Neural progenitor cell (in vitro differentiated cells): Measurements from ENCODE around the gene CX3CL1. TPM values are rescaled to one million over a fixed set of nuclear protein-coding genes. Genes with fewer than 3 reads are reported as not detected.

ENCODE experiments used
- DNase-seq: peaks from one replicate; pipeline ENCODE4 v3.0.0-alpha.2; 2016; ENCODE audit warnings: low spot score
- H2AFZ ChIP-seq: fragments of 200-600 bp; sonication (generic); replicated peaks from 2 replicates; pipeline ENCODE4 v1.6.1; 2016; ENCODE audit warnings: antibody characterized with exemption
- H3F3A ChIP-seq: fragments of 200-600 bp; sonication (generic); 2 replicates; pipeline ENCODE4 v1.6.1; 2016; ENCODE audit warnings: antibody characterized with exemption, low read depth
- H3K27ac ChIP-seq: fragments of 200-600 bp; sonication (generic); 2 replicates; pipeline ENCODE4 v1.5.1; 2016; ENCODE audit warnings: mild to moderate bottlenecking
- H3K27me3 ChIP-seq: fragments of 200-600 bp; sonication (generic); 2 replicates; pipeline ENCODE4 v1.6.1; 2016; ENCODE audit warnings: mild to moderate bottlenecking, moderate library complexity
- H3K36me3 ChIP-seq: fragments of 200-600 bp; sonication (generic); 2 replicates; pipeline ENCODE4 v1.5.1; 2016
- H3K4me1 ChIP-seq: fragments of 200-600 bp; sonication (generic); 2 replicates; pipeline ENCODE4 v1.6.1; 2016; ENCODE audit warnings: mixed run types
- H3K4me2 ChIP-seq: fragments of 200-600 bp; sonication (generic); 2 replicates; pipeline ENCODE4 v1.6.1; 2016
- H3K4me3 ChIP-seq: fragments of 200-600 bp; sonication (generic); 2 replicates; pipeline ENCODE4 v1.5.1; 2016
- H3K79me2 ChIP-seq: fragments of 200-600 bp; sonication (generic); 2 replicates; pipeline ENCODE4 v1.6.1; 2016; ENCODE audit warnings: low read depth
- H3K9ac ChIP-seq: fragments of 200-600 bp; sonication (generic); 2 replicates; pipeline ENCODE4 v1.6.1; 2016
- H3K9me3 ChIP-seq: fragments of 200-600 bp; sonication (generic); 2 replicates; pipeline ENCODE4 v1.5.1; 2016; ENCODE audit warnings: low read depth
- H4K20me1 ChIP-seq: fragments of 200-600 bp; sonication (generic); 2 replicates; pipeline ENCODE4 v1.6.1; 2016; ENCODE audit warnings: low read depth
- H3K27ac Mint-ChIP-seq: 3 replicates; pipeline ENCODE4 v1.8.0; 2021; ENCODE audit warnings: mixed read lengths
- H3K27me3 Mint-ChIP-seq: 2 replicates; pipeline ENCODE4 v1.8.0; 2022; ENCODE audit warnings: low read depth, mild to moderate bottlenecking, inconsistent platforms, moderate library complexity, mixed read lengths; ENCODE audit not compliant: insufficient read depth
- H3K36me3 Mint-ChIP-seq: 3 replicates; pipeline ENCODE4 v1.8.0; 2021; ENCODE audit warnings: mixed read lengths
- H3K4me1 Mint-ChIP-seq: 3 replicates; pipeline ENCODE4 v1.8.0; 2021; ENCODE audit warnings: mixed read lengths
- H3K4me3 Mint-ChIP-seq: 3 replicates; pipeline ENCODE4 v1.8.0; 2021; ENCODE audit warnings: mild to moderate bottlenecking, moderate library complexity, mixed read lengths
- H3K9me3 Mint-ChIP-seq: 3 replicates; pipeline ENCODE4 v1.8.0; 2020; ENCODE audit warnings: mixed read lengths
- CTCF ChIP-seq: fragments of 200-600 bp; sonication (generic); IDR thresholded peaks from 2 replicates; pipeline ENCODE4 v1.5.1; 2017; ENCODE audit warnings: antibody characterized with exemption, mild to moderate bottlenecking
- EZH2 ChIP-seq: fragments of 200-600 bp; sonication (generic); IDR thresholded peaks from 2 replicates; pipeline ENCODE4 v1.6.1; 2017; ENCODE audit warnings: antibody characterized with exemption, mild to moderate bottlenecking, moderate library complexity
- EZH2phosphoT487 ChIP-seq: fragments of 200-600 bp; sonication (generic); IDR thresholded peaks from 2 replicates; pipeline ENCODE4 v1.6.1; 2017; ENCODE audit warnings: antibody characterized with exemption
- total RNA-seq: library from RNA; depleted of rRNA; stranded (reverse); fragments of >200 nt; gene quantifications from 2 replicates; pipeline ENCODE4 v1.2.3, GENCODE V29; 2015; ENCODE audit warnings: low replicate concordance

Gene CX3CL1
- total RNA-seq, 1 donor from 2014 or later: 0.65 TPM

- Histone ChIP-seq H3K36me3 (no peaks in the 10 kb centered on the region), H3F3A (no peaks in the 10 kb centered on the region), H3K4me2 (no peak overlapping the region), H3K4me3 (no peak overlapping the region), H4K20me1 (no peaks in the 10 kb centered on the region), H2AFZ (no peak overlapping the region), H3K4me1 (no peaks in the 10 kb centered on the region), H3K9ac (no peak overlapping the region), H3K79me2 (no peaks in the 10 kb centered on the region), H3K27me3 (peaks cover 6% of the 10 kb centered on the region), H3K9me3 (no peaks in the 10 kb centered on the region), H3K27ac (no peak overlapping the region)
- Mint-ChIP-seq H3K4me1 (peaks cover 8% of the 10 kb centered on the region), H3K27ac (no peak overlapping the region), H3K4me3 (no peak overlapping the region), H3K36me3 (no peaks in the 10 kb centered on the region), H3K9me3 (no peaks in the 10 kb centered on the region), H3K27me3 (peaks cover 8% of the 10 kb centered on the region)
- DNase-seq: no peak
- TF ChIP-seq CTCF (no peak), EZH2 (no peak), EZH2phosphoT487 (no peak)
These were observed 19.6 kb upstream of the CX3CL1 start for GRCh38 chr16:57352636-57353047.

- Mint-ChIP-seq H3K4me1 (peaks cover 8% of the 10 kb centered on the region), H3K9me3 (no peaks in the 10 kb centered on the region), H3K27me3 (peaks cover 8% of the 10 kb centered on the region), H3K36me3 (no peaks in the 10 kb centered on the region), H3K27ac (no peak overlapping the region), H3K4me3 (no peak overlapping the region)
- no peak overlapping the region for H3K9ac ChIP-seq
- H3F3A ChIP-seq: no peaks in the 10 kb centered on the region
- no peak overlapping the region for H2AFZ ChIP-seq
- H4K20me1 ChIP-seq: no peaks in the 10 kb centered on the region
- DNase-seq: no peak
- no peak overlapping the region for H3K4me2 ChIP-seq
- H3K9me3 ChIP-seq: no peaks in the 10 kb centered on the region
- H3K4me3 ChIP-seq: no peak overlapping the region
- no peaks in the 10 kb centered on the region for H3K36me3 ChIP-seq
- peaks cover 6% of the 10 kb centered on the region for H3K27me3 ChIP-seq
- no peak for TF ChIP-seq CTCF
- no peak for TF ChIP-seq EZH2phosphoT487
- no peak for TF ChIP-seq EZH2
- no peak overlapping the region for H3K27ac ChIP-seq
- no peaks in the 10 kb centered on the region for H3K79me2 ChIP-seq
- no peaks in the 10 kb centered on the region for H3K4me1 ChIP-seq
These were observed 18.0 kb upstream of the CX3CL1 start for GRCh38 chr16:57354311-57354710.

GRCh38 chr16:57355898-57356414, 16.3 kb upstream of the CX3CL1 start:
- Histone ChIP-seq H3K9ac (no peak overlapping the region), H3K79me2 (no peaks in the 10 kb centered on the region), H3K9me3 (no peaks in the 10 kb centered on the region), H3K4me3 (no peak overlapping the region), H3K27me3 (no peaks in the 10 kb centered on the region), H4K20me1 (no peaks in the 10 kb centered on the region), H3F3A (no peaks in the 10 kb centered on the region), H3K4me2 (no peak overlapping the region), H3K4me1 (no peaks in the 10 kb centered on the region), H3K36me3 (no peaks in the 10 kb centered on the region), H2AFZ (no peak overlapping the region), H3K27ac (no peak overlapping the region)
- TF ChIP-seq EZH2phosphoT487: no peak
- TF ChIP-seq CTCF: no peak
- no peak for TF ChIP-seq EZH2
- DNase-seq: no peak
- no peaks in the 10 kb centered on the region for H3K9me3 Mint-ChIP-seq
- H3K4me3 Mint-ChIP-seq: no peak overlapping the region
- peaks cover 5% of the 10 kb centered on the region for H3K27me3 Mint-ChIP-seq
- H3K27ac Mint-ChIP-seq: peak overlapping the region; percentile 8
- no peaks in the 10 kb centered on the region for H3K36me3 Mint-ChIP-seq
- peaks cover 8% of the 10 kb centered on the region for H3K4me1 Mint-ChIP-seq
